Nucleus accumbens (tissue), 56 donors: ENCODE data around the gene PCGF5.
"Not testable (repeated sequence)": the region's sequence is repeated elsewhere in the genome, so short reads cannot be mapped to it uniquely, and the experiment has no call there.

ENCODE experiments used
- DNase-seq, 56 donors: peaks; one replicate each; lab custom pipeline; 2025; lab: John Stamatoyannopoulos, UW

The PCGF5 gene

GRCh38 chr10:91271886-91272285 lies 51.4 kb downstream of the PCGF5 start:
- DNase-seq, result no peak

DNA sequence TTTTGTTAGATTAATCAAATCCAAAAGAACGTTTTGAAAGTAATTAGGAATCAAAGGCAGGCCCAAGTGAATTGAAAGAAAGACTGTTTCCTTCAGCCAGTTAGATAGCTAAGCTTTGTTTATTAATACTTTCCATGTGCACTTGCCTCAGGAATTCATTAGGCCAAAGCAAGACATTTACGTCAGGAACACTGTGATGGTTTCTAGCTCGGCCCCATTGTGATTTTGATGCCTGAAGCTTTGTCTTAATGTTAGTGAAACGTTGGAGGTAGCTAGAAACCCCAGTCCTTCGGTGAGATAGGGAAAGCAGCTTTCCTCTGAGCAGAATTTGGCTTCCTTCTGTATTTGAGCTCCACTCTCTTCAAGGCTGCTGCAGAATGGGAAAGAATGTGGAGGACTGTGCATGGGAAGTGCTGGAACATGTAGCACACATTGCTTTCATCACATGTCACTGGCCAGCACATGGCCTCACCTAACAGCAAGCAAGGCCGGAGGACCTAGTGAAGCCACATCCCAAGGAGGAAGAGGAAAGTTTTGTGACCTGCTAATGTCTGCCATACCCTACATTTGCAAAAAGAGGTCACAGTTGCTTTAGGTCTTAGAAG lies 64.1 kb downstream of the PCGF5 start:
- DNase-seq, result no peak

GRCh38 chr10:91286572-91286971 lies 66.1 kb downstream of the PCGF5 start:
- no peak for DNase-seq

DNA sequence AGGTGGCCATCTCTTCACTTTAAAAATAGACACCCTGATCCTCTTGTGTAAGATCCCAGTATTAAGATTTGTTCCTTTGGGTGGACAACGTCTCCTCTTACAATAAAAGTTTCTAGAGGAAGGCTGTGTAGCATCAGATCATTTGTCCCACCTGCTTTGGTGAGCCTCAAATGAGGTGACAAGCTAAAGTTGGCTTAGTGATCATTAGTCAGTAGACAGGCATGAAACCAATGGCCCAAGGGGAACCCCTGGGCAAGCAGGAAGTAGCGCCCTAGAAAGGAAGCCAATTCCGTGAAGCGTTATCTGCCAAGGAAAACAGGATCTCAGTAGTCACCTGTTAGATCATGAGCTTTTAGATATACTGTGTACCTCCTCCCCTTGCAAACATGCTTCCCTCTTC lies 66.8 kb downstream of the PCGF5 start:
- no peak for DNase-seq

GRCh38 chr10:91287912-91288311 lies 67.4 kb downstream of the PCGF5 start:
- DNase-seq, result peak in 1 of 56 donors; percentile 1

GRCh38 chr10:91289305-91289704 lies 68.8 kb downstream of the PCGF5 start:
- no peak for DNase-seq

DNA sequence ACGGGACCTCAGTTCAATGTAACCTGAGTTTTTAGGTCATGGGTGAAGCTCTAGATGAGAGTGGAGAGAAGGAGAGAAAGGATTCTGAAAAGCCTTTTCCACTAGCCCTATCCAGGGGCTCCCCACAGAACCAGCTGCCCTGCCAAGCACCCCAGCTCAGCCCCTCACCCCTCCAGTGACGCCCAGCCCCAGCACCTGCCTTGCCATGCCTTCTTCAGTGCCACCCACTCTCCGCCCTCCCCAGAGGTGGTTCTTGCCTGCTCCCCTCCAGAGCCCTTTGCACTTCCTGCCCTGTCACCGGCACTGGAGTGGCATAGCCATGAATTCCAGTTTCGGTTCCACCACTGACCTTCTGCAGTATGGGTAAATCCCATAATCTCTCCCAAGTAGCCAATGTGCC lies 70.1 kb downstream of the PCGF5 start:
- no peak for DNase-seq

GRCh38 chr10:91294134-91294906 lies 73.9 kb downstream of the PCGF5 start:
- DNase-seq, result no peak

GRCh38 chr10:91295346-91295745 lies 74.9 kb downstream of the PCGF5 start:
- no peak for DNase-seq

- no peak for DNase-seq
Measured at GRCh38 chr10:91296471-91296870, 76.0 kb downstream of the PCGF5 start.

DNA sequence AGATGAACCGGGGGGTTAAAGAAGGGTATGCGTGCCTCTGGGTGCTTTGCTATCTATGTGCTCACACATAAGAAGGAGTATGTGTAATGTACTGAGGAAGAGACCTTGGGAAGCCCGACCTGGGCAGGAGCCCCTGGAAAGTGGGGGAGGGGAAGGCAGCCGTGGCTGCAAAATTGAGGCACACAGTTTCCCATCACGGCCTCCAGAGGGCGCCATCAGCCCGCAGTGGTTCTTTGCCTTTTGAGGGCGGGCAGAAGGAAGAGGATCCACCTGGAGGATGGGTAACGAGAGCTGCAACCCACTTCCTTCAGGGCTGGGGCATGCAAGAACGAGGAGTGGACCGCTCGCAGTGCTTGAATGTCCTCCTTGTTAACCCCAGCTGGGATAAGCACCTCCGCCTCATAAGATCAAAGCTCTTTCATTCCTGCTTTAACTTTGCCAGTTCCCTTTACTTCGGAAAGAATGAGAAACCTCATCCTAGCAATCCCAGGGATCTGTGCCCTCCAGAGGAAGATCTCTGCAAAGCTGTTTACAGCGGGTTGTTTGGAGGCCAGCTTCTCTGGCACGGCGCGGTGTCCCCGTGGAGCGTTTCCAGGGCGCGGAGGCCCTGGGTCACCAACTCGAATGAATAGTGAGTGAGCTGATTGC lies 77.9 kb downstream of the PCGF5 start:
- peak in 54 of 56 donors; percentile 11 to 88 (median 60) for DNase-seq

DNA sequence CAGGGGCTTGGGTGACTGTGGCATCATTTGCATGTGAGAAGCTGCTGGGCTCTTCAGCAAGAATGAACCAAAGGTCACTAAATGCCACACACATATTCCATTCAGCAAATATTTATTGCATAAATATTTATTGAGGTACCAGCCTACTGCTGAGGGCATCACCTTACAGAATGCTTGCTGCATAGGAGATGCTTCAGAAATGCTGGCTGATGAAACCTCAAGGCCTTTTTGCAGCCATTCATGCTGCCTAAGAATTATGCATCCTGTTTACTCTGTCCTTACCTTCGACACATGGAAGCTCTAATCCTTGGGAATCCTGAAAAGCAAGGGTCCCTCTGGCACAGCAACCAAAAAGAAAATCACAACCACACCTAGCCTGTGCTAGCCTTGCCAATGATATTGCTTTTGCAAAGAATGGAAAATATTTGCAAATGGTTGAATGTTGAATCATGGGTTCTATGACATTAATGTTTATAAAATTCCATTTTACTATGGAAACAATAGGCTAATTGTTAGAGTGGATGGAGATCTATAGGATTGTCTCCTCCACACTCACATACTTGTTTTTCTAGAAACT lies 79.6 kb downstream of the PCGF5 start:
- no peak for DNase-seq

GRCh38 chr10:91302946-91303345 lies 82.5 kb downstream of the PCGF5 start:
- not testable (repeated sequence) for DNase-seq

DNA sequence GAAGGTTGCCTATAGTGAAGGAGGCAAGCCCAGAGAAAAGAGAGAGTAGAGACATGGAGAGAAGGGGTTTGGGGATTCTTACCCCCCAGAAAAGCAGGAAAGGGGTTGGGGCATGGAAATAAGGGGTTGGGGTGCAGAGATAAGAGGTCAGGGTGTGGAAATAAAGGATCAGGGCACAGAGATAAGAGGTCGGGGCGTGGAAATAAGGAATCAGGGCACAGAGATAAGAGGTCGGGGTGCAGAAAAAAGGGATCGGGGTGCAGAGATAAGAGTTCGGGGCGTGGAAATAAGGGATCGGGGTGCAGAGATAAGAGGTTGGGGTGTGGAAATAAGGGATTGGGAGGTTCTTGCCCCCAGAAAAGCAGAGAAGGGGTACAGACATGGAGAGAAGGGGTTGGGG lies 85.5 kb downstream of the PCGF5 start:
- not testable (repeated sequence) for DNase-seq

DNA sequence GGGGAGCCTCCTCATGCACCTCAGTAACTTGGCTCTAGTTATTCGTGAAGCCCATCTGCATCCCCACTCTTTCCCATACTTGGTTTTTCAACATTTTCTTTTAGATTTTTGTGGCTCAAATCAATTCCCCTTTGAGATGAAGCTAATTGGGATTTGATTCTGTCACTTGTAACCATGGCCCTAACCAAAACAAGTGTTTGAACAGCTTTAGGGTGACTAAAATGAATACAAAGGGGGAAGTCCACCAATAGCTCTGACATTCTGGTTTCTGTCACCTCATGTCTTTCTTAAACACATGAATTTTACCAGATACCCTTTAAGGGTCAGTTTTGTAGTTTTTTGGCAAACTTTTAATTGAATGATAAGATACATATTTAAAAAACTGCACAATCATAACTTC lies 87.0 kb downstream of the PCGF5 start:
- no peak for DNase-seq

DNA sequence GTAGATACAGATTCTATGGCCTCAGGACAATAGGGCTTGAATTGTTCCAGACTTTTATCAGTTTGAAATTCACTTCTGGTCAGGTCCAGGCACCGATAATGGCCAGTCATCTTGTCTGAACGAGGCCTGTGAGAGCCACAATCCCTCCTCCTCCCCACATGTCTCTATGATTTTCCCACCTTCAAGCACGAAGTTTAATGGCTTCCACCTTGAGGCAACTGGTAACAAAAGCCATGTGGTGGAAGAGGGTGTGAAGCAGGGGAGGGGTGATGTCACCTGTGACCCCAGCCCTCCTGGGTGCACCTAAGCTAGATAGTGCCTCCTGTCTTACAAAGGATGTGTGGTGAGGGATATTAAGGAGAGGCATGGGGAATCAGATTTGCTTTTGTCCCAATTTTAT lies 89.2 kb downstream of the PCGF5 start:
- DNase-seq, result no peak

DNA sequence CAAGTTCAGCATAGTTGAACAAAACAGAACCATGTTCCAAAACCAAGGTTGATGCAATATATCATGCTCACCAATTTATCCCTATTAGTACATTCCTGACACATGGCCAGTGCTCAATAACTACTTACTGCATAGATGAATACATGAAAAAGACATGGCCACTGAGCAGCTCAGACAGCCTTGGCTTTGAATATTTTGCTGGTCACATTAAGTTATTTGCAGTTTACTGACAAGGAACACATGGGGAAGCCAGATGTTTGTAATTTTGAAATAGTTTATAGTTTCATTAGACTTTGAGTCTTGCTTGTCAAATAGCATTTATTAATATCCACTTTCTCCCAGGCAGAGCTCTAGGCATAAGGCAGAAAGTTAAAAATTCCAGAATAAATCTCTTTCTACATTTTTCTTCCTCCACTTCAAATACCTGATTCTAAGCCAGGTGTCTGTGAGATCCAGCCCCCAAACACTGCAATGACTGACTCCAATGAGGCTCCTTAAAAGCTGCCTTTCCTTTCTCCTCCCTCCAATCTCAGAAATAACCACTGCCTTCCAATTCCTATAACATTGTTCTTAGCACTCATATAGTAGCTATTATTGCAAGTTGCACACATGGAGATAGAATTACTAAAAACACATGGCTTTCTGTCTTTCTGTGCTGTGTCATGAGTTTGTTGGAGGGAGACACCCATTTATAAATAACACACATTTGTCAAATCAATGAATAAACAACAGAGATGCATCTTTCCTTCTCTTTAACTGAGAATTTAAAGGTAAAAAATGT lies 91.3 kb downstream of the PCGF5 start:
- no peak for DNase-seq

GRCh38 chr10:91312382-91312733 lies 91.9 kb downstream of the PCGF5 start:
- DNase-seq, result no peak

- peak in 2 of 56 donors; percentile 2 to 12 for DNase-seq
Measured at GRCh38 chr10:91313796-91314485, 93.5 kb downstream of the PCGF5 start.

DNA sequence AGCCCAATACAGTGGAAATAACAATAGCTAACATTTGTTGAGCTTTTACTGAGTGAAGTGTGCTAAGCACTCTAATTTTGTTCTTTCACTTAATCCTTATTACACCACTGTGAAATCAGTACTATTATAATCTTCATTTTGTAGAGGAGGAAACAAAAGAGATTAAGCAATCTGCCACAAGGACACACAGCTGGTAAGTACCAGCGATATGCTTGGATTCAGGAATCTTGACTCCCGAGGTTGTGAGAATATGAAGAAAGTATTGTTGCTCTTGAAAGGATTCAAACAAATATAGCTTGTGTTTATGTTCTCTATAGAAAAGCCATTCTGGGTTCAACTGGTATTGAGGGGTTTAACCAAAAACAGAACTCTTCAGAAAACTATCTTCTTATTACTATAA lies 96.0 kb downstream of the PCGF5 start:
- DNase-seq, result no peak
